Stimulated activated CD8-positive, alpha-beta memory T cell treated with anti-CD3 and anti-CD28 coated beads, Interleukin-12 subunit alpha, Interleukin-12 subunit beta, amount 100 ng/mL, for 4 hours (primary cell): ENCODE measurements around the gene RASD2.

Experiments
- DNase-seq: peaks from one replicate; pipeline ENCODE4 v3.0.0-alpha.2; 2020; ENCODE audit warnings: low read depth

Gene RASD2

DNA sequence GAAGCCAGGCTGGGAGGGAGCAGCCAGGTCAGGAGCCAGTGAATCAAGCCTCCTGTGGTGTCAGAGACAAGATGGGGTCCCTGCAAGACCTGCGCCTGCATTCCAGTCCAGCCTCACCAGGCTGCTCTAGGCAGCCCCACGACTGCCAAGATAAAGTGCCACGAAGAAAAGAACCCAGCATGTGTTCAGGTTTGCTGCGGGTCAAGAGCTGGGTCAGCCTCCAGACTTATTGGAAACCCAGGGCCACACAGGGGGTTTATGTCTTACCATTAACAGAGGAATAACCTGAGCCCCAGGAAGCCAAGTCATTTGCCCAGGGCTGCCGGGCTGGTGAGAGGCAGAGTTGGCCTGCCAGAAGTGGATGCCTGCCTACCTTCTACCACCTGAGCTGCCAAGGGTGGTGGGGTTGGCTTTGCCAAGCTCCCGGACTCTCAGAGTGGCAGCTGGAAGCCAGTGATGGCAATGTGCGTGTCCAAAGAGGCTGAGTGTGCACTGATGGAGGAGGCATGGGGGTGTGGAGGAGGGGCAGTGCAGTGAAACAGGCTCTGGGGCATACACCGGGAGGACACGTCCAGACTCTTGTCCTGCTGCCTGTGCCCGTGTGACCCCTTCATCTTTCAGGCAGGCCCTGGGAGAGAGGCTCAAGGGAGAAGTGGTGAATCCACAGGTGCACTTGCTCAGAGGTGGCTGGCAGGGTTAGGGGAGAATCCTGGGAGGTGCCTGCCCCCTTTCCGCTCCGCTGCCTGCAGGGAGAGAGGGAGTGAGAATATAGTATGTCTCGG is 1.7 kb downstream of the RASD2 start:
- no peak for DNase-seq

GRCh38 chr22:35542939-35543516 is 2.4 kb downstream of the RASD2 start:
- no peak for DNase-seq

DNA sequence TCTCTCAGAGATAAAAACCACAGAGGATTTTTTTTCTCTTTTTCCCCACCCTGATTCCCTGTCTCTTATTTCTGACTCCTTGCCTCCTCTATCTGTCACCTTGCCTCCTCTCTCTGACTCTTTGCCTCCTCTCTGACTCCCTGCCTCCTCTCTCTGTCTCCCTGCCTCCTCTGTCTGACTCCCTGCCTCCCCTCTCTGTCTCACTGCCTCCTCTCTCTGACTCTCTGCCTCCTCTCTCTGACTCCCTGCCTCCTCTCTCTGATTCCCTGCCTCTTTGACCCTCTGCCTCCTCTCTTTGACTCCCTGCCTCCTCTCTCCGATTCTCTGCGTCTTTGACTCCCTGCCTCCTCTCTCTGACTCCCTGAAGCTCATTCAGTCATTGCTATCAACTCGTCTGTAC is 3.1 kb downstream of the RASD2 start:
- DNase-seq = no peak

- DNase-seq = no peak
These were observed 3.6 kb downstream of the RASD2 start for GRCh38 chr22:35544189-35544588.

GRCh38 chr22:35544827-35545226 is 4.2 kb downstream of the RASD2 start:
- DNase-seq = no peak

GRCh38 chr22:35546886-35547285 is 6.3 kb downstream of the RASD2 start:
- DNase-seq = no peak

DNA sequence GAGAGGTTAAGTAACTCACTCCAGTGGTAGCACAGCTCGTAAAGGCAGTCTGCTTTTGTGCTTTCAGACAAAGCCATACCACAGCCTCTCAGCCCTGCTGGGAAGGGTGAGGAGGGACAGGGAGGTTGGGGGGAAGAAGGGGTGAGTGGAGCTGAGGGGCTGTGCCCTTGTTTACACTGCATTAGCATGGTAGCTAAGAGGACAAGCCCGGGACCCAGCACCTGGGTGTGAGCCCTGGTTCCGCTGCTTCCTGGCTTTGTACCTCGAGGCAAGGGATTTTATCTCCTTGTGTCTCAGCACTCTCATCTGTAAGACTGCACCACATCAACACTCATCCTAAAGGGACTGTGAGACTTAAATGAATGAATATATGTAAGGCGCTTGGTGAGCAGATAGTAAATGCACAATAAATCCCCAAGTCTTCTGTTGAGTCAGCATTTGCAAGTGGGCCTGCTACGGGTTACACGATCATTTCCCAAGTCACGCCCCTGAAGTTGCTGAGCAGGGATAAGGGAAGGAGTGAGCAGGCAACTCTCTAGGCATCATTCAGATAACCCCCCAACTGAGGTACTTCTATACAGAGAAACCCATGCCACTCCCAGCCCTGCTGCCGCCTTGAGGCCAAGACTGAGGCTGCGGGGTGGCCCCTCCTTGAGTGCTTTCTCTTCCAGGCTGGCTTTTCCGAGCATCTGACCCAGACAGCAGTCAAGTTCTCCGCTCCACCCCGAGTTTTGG is 7.5 kb downstream of the RASD2 start:
- DNase-seq = no peak

GRCh38 chr22:35548722-35549112 is 8.1 kb downstream of the RASD2 start:
- DNase-seq = no peak

- no peak for DNase-seq
These were observed 8.7 kb downstream of the RASD2 start for GRCh38 chr22:35549328-35549727.

- DNase-seq = no peak
These were observed 11.0 kb downstream of the RASD2 start for GRCh38 chr22:35551549-35552177.

DNA sequence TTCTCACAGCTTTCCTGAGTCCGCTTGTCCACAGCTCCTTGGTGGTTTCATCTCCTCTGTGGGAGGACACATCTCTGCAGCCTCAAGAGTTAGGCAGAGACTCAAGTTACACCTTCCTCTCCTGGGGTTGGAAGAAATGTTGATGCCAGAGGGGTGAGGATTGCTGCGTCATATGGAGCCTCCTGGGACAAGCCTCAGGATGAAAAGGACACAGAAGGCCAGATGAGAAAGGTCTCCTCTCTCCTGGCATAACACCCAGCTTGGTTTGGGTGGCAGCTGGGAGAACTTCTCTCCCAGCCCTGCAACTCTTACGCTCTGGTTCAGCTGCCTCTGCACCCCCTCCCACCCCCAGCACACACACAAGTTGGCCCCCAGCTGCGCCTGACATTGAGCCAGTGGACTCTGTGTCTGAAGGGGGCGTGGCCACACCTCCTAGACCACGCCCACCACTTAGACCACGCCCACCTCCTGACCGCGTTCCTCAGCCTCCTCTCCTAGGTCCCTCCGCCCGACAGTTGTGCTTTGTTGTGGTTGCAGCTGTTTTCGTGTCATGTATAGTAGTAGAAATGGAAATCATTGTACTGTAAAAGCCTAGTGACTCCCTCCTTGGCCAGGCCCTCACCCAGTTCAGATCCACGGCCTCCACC is 11.7 kb downstream of the RASD2 start:
- DNase-seq = peak; percentile 47

DNA sequence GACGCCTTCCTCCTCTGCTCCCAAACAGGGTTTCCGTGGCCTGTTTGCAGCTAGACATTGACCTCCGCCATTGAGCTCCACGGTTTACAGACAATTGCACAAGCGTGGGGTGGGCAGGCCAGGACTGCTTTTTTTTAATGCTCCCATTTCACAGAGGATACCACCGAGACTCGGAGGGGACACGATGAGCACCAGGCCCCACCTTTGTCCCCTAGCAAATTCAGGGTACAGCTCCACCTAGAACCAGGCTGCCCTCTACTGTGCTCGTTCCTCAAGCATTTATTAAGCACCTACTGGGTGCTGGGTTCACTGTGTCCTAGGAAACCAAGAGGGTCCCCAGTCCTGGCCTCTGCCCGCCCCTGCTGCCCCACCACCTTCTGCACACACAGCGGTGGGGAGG is 12.2 kb downstream of the RASD2 start:
- DNase-seq = no peak

- no peak for DNase-seq
These were observed 12.7 kb downstream of the RASD2 start for GRCh38 chr22:35553341-35553740.

DNA sequence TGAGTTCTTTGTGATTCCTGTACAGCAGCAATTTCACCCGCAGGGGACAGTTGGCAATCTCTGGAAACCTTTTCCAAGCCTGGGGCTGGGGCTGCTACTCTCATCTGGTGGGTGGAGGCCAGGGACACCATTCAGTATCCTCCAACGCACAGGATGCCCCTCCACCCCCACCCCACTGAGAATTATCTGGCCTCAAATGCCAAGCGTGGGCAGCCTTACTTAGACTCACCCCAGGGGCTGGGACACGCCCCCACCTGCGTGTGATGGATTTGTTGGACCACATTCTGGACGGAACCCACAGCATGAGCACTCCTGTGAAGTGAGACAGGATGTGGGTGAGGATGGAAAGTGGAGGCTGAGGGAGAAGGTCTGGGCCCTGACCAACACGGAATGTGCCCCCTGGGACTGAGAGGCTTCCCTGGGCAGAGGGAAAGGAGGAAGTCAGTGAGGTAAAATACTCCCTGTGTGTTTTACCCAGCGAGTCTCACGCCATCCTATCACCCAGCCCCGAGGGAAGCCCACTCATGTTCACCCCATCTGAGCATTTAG is 13.7 kb downstream of the RASD2 start:
- DNase-seq = no peak

GRCh38 chr22:35555483-35555890 is 14.9 kb downstream of the RASD2 start:
- no peak for DNase-seq

- no peak for DNase-seq
These were observed 15.4 kb downstream of the RASD2 start for GRCh38 chr22:35555946-35556547.

- no peak for DNase-seq
These were observed 16.0 kb downstream of the RASD2 start for GRCh38 chr22:35556666-35557065.

GRCh38 chr22:35558031-35558430 is 17.4 kb downstream of the RASD2 start:
- no peak for DNase-seq

- DNase-seq = no peak
These were observed 18.1 kb downstream of the RASD2 start for GRCh38 chr22:35558719-35559118.

- no peak for DNase-seq
These were observed 18.8 kb downstream of the RASD2 start for GRCh38 chr22:35559354-35560005.

DNA sequence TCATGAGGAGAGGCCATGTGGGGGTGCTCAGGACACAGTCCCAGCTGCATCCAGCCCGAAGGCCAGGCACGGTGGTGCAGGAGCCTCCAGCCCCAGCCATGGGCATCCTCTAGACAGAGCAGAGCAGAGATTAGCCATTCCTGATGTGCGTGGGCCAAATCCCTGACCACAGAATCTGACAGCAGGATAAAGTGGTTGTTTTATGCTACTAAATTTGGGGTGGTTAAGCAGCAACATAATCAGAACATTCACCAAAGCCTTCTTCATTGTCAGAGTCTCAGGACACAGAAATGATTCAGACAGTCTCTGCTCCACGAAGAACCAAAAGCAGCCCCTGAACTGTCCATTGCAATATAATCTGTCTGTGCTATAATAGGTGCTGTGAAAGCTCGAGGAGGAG is 19.7 kb downstream of the RASD2 start:
- DNase-seq = no peak
